ENCODE measurements around the gene POLR1G.
A peak's percentile ranks its signal among the peaks of the same experiment; 100 is the strongest.

POLR1G gene

GRCh38 chr19:45380107-45380506 lies 26.3 kb upstream of the POLR1G start:
- H3K4me3 ChIP-seq (replicated peaks in 1 of 2; ENCODE audit: low read depth in 2 of 2, low read length in 2 of 2), result no peak overlapping the region
- TF ChIP-seq, protein P1, sequence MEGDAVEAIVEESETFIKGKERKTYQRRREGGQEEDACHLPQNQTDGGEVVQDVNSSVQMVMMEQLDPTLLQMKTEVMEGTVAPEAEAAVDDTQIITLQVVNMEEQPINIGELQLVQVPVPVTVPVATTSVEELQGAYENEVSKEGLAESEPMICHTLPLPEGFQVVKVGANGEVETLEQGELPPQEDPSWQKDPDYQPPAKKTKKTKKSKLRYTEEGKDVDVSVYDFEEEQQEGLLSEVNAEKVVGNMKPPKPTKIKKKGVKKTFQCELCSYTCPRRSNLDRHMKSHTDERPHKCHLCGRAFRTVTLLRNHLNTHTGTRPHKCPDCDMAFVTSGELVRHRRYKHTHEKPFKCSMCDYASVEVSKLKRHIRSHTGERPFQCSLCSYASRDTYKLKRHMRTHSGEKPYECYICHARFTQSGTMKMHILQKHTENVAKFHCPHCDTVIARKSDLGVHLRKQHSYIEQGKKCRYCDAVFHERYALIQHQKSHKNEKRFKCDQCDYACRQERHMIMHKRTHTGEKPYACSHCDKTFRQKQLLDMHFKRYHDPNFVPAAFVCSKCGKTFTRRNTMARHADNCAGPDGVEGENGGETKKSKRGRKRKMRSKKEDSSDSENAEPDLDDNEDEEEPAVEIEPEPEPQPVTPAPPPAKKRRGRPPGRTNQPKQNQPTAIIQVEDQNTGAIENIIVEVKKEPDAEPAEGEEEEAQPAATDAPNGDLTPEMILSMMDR (IDR thresholded peaks at IDR 0.05; ENCODE audit: low read depth, low read length), result no peak
- DNase-seq (ENCODE audit: low read depth in 2 of 2), result no peak

DNA sequence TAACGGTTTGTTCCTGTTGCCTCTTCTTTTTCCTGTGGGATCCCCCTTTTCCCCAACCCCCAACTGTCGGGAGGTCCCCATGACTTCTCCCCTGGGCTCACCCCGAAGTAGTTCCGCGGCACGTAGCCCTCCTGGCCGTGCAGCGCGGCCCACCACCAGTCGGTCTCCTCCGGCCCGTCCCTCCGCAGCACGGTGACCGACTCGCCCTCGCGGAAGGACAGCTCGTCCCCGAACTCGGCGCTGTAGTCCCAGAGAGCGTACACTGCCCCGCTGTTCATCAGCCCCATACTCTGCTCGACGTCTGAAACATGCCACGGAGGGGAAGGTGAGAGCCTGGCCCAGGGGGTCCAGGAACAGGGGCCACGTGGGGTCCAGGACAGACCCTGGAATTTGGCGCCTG lies 24.0 kb upstream of the POLR1G start:
- H3K4me3 ChIP-seq (replicated peaks in 1 of 2; ENCODE audit: low read depth in 2 of 2, low read length in 2 of 2), result no peak overlapping the region
- DNase-seq (ENCODE audit: low read depth in 2 of 2), result no peak
- TF ChIP-seq, protein P1 (IDR thresholded peaks at IDR 0.05; ENCODE audit: low read depth, low read length), result no peak

- no peak for DNase-seq (ENCODE audit: low read depth in 2 of 2)
- H3K4me3 ChIP-seq (replicated peaks in 1 of 2; ENCODE audit: low read depth in 2 of 2, low read length in 2 of 2), result peak overlapping the region in 1 of 2 donors; percentile 10
- TF ChIP-seq, protein P1 (IDR thresholded peaks at IDR 0.05; ENCODE audit: low read depth, low read length), result no peak
Observed at GRCh38 chr19:45385392-45386221, 20.8 kb upstream of the POLR1G start.

- H3K4me3 ChIP-seq (replicated peaks in 1 of 2; ENCODE audit: low read depth in 2 of 2, low read length in 2 of 2), result no peak overlapping the region
- TF ChIP-seq, protein P1 (IDR thresholded peaks at IDR 0.05; ENCODE audit: low read depth, low read length), result no peak
- DNase-seq (ENCODE audit: low read depth in 2 of 2), result peak in 1 of 2 donors; percentile 32
Observed at GRCh38 chr19:45391346-45391745, 15.1 kb upstream of the POLR1G start.

DNA sequence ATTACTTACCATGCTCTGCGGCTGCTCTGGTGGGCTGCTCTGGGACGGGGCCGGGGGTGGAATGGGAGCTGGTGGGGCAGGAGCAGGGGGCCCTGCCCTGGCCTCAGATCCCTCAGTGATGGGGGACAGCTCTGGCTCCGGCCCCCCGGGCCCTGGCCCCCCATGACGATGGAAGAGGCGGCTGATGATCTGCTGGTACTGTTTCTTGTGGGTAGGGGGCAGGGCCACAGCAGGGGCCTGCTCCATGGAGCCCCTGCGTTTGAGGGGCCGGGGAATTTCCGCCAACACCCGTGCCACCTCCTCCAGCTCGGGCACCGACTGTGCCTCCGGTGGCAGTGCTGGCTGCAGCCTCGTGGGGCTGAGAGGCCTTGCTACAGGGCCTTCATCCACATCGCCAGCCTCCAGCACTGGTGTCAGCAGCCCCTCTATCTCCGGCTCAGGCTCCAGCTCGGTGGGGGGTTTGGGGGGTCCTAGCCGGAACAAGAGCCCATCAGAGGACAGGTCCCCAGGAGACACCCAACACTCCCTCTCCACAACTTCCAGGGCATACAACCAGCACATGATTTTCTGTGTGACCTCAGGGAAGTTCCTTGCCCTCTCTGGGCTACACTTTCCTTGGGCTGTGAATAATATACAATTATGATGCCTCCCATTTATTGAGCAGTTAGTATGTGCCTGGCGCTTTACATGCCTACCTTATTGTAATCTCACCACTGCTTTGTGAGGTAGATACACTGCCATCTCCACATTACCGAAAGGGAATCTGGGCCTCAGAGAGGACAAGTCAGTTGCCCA lies 14.4 kb upstream of the POLR1G start:
- H3K4me3 ChIP-seq (replicated peaks in 1 of 2; ENCODE audit: low read depth in 2 of 2, low read length in 2 of 2), result no peak overlapping the region
- TF ChIP-seq, protein P1 (IDR thresholded peaks at IDR 0.05; ENCODE audit: low read depth, low read length), result no peak
- DNase-seq (ENCODE audit: low read depth in 2 of 2), result no peak

- H3K4me3 ChIP-seq (replicated peaks in 1 of 2; ENCODE audit: low read depth in 2 of 2, low read length in 2 of 2), result no peak overlapping the region
- no peak for DNase-seq (ENCODE audit: low read depth in 2 of 2)
- TF ChIP-seq, protein P1 (IDR thresholded peaks at IDR 0.05; ENCODE audit: low read depth, low read length), result no peak
Observed at GRCh38 chr19:45395821-45396617, 10.4 kb upstream of the POLR1G start.

Data from cardiac fibroblast (primary cell).